ENCODE results near the gene TMEM129. TPM values are rescaled to one million over a fixed set of nuclear protein-coding genes. Genes with fewer than 3 reads are reported as not detected.
A peak's percentile ranks its signal among the peaks of the same experiment; 100 is the strongest.

Gene TMEM129
- polyA plus RNA-seq, 1 donor from 2014 or later = 46.1 TPM

GRCh38 chr4:1752284-1753041, 31.3 kb upstream of the TMEM129 start:
- Mint-ChIP-seq H3K27ac (no peak overlapping the region), H3K4me3 (peak overlapping the region in 1 of 4 donors; percentile 54), H3K27me3 (peaks cover 2% of the 10 kb centered on the region), H3K4me1 (no peaks in the 10 kb centered on the region), H3K36me3 (no peaks in the 10 kb centered on the region), H3K9me3 (no peaks in the 10 kb centered on the region)

- no peak overlapping the region for H3K27ac Mint-ChIP-seq
Measured at GRCh38 chr4:1751919-1752283, 30.8 kb upstream of the TMEM129 start.

DNA sequence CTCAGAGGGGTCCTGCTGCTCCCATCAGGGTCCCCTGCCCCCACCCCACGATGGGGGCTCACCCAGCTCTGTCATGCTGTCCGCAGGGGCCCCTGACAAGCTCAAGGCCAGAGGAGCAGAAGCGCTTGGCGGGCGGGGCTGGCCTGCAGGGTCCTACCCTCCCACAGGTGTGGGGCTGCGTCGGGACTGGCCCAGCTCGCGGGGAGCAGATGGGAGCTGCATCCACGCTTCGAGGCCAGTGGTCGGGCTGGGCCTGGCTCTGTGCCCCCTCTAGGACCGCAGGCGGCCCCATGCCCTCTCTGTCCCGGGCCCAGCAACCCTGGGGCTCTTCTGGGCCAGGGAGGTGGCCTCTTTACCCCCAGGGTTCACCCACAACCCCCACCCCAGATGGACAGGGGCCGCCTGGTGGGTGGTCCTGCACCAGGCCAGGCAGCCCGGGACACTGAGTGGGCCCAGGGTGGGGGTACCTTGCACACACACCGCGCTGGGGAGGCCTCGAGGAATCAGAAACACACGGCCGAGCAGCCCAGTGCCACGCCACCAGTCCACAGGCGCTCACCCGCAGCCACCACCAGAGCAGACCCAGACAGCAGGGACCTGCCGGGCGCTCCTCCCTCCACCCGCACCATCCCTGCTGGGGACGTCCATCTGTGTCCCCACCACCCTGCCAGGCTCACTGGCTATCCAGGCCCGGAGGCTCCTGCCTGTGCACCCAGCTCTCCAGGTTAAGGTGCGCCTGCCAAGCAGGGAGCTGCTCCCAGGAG, 30.2 kb upstream of the TMEM129 start:
- H3K36me3 Mint-ChIP-seq = no peaks in the 10 kb centered on the region
- no peak overlapping the region for H3K27ac Mint-ChIP-seq
- no peaks in the 10 kb centered on the region for H3K9me3 Mint-ChIP-seq
- H3K4me1 Mint-ChIP-seq = no peaks in the 10 kb centered on the region
- no peak overlapping the region for H3K4me3 Mint-ChIP-seq
- peaks cover 2% of the 10 kb centered on the region for H3K27me3 Mint-ChIP-seq

More at GRCh38 chr4:1751919-1752283, 30.8 kb upstream of the TMEM129 start:
- no peaks in the 10 kb centered on the region for H3K4me1 Mint-ChIP-seq
- no peaks in the 10 kb centered on the region for H3K9me3 Mint-ChIP-seq
- H3K4me3 Mint-ChIP-seq = no peak overlapping the region
- H3K27me3 Mint-ChIP-seq = peaks cover 2% of the 10 kb centered on the region
- no peaks in the 10 kb centered on the region for H3K36me3 Mint-ChIP-seq

DNA sequence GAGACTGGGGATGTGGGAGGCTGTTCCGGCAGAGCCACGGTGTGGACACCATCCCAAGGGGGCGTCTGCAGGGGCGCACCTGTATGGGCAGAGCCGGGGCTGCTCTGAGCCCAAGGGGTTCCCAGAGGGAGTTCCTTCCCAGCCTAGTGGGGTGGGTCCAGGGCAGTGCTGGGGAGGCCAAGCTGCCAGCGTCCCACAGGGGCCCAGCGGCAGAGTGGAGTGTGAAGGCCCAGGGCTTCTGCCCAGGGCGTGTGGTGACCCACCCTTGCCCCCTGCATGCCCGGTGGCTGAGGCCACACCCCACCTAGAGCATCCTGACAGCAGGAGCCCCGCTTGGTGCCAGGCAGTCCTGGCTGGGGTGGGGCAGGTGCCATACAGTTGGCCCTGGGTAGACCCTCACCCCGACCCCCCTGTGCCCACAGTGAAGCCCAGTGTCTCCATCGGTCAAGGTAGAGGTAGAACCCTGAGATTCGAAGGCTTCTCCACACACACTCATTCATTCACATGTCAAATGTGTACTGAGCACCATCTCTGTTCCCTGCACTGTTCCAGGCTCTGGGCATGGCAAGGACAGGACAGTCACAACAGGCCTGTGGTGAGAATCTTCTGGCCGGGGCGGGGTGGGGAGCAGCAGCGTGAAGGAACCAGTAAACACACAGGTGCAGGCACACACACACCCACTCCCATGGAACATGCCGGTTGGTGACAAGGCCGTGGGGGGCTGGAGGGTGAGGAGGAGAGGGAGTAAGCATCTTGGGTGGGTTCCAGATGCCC, 29.4 kb upstream of the TMEM129 start:
- H3K9me3 Mint-ChIP-seq = no peaks in the 10 kb centered on the region
- H3K36me3 Mint-ChIP-seq = no peaks in the 10 kb centered on the region
- H3K4me3 Mint-ChIP-seq = no peak overlapping the region
- no peaks in the 10 kb centered on the region for H3K4me1 Mint-ChIP-seq
- H3K27me3 Mint-ChIP-seq = peaks cover 2% of the 10 kb centered on the region
- H3K27ac Mint-ChIP-seq = no peak overlapping the region

DNA sequence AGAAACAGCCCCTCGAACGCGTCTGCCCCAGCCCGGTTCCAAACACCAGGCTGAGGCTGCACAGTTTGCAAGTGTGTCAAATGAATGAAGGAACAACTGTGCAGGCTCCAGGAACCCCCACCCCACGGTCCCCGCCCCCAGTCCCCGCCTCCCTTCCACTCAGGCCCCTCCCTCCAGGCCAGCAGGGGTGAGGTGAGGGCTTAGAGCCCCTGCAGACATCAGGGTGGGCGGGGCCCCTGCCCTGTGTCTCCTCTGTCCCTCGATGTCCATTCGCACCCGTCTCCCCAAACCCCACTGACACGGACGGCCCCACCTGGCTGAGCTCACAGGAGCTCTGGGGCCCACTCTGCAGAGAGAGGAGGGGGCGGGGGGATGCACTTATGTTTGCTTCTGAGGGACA, 28.7 kb upstream of the TMEM129 start:
- Mint-ChIP-seq H3K9me3 (no peaks in the 10 kb centered on the region), H3K36me3 (peaks cover 1% of the 10 kb centered on the region), H3K4me3 (peak overlapping the region in 1 of 4 donors; percentile 39), H3K27ac (no peak overlapping the region), H3K4me1 (no peaks in the 10 kb centered on the region), H3K27me3 (peaks cover 2% of the 10 kb centered on the region)

GRCh38 chr4:1749370-1749769, 28.2 kb upstream of the TMEM129 start:
- H3K27ac Mint-ChIP-seq = no peak overlapping the region
- no peaks in the 10 kb centered on the region for H3K4me1 Mint-ChIP-seq
- H3K36me3 Mint-ChIP-seq = peaks cover 1% of the 10 kb centered on the region
- peaks cover 2% of the 10 kb centered on the region for H3K27me3 Mint-ChIP-seq
- H3K4me3 Mint-ChIP-seq = no peak overlapping the region
- no peaks in the 10 kb centered on the region for H3K9me3 Mint-ChIP-seq

DNA sequence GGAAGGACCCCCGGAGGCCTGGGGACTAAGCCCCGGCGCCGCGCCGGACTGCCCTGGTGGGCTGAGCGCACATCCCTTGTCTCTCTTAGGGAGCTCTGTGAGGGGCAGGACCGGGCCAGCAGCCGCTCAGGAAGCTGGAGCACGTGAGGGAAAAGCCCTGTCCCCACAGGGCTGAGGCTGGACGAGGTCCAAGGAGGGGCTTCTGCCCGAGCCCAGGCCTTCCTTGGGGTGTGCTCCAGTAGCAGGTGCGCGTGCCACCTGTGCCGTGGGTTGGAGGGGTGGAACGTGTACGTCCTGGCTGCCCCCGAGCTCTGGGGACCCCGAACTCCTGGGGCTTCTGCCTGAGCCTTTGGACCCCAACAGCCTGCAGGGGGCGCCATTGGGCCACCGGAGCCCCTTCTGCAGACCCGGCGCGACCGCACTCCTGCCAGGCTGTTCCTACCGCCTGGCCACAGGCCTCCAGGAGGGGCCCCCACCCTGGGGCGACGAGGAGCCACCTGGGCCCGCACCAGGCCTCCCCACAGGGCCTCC, 27.4 kb upstream of the TMEM129 start:
- Mint-ChIP-seq H3K4me3 (no peak overlapping the region), H3K9me3 (no peaks in the 10 kb centered on the region)

GRCh38 chr4:1747603-1747967, 26.5 kb upstream of the TMEM129 start:
- H3K4me1 Mint-ChIP-seq = no peaks in the 10 kb centered on the region
- H3K9me3 Mint-ChIP-seq = no peaks in the 10 kb centered on the region
- peaks cover 2% of the 10 kb centered on the region for H3K27me3 Mint-ChIP-seq
- H3K4me3 Mint-ChIP-seq = no peak overlapping the region
- no peak overlapping the region for H3K27ac Mint-ChIP-seq
- H3K36me3 Mint-ChIP-seq = peaks cover 1% of the 10 kb centered on the region

More for the DNA sequence above, 27.4 kb upstream of the TMEM129 start:
- H3K36me3 Mint-ChIP-seq = peaks cover 1% of the 10 kb centered on the region
- no peak overlapping the region for H3K27ac Mint-ChIP-seq
- H3K4me1 Mint-ChIP-seq = no peaks in the 10 kb centered on the region
- peaks cover 2% of the 10 kb centered on the region for H3K27me3 Mint-ChIP-seq

DNA sequence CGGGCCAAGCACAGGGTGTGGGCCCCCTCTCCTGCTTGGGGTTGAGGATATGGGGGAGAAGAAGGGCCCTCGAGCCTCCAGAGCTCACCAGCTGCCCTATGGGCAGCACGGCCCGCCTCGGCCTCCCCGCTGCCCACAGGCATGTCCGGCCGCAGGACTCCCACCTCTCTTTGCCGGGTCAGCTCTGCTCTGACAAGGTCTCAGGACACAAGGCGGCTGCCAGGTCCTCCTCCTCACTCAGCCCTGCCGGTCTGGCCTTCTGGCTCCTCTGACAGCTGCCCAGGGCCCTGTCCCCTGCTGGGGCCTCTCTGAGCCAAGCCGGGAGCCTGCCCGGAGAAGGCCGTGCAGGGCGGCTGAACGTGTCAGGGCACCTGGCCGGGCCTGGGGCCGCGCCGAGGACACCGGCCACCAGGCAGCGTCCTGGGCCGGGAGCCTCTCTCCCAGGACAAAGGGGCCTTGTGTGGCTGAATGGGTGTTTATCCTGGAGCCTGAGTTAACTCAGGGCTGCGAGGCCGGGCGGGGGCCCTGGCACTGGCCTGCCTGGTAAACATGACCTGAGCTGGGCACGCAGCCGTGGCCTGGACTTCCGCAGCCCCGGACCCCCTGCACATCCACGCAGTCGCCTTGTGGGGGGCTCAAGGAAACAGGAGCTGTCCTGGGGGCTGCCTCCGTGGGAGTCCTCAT, 25.9 kb upstream of the TMEM129 start:
- Mint-ChIP-seq H3K4me3 (no peak overlapping the region), H3K4me1 (no peaks in the 10 kb centered on the region), H3K36me3 (peaks cover 1% of the 10 kb centered on the region), H3K9me3 (no peaks in the 10 kb centered on the region), H3K27me3 (peaks cover 2% of the 10 kb centered on the region), H3K27ac (no peak overlapping the region)

GRCh38 chr4:1746265-1746691, 25.2 kb upstream of the TMEM129 start:
- H3K9me3 Mint-ChIP-seq = no peaks in the 10 kb centered on the region
- H3K27ac Mint-ChIP-seq = no peak overlapping the region
- H3K4me3 Mint-ChIP-seq = no peak overlapping the region
- H3K36me3 Mint-ChIP-seq = peaks cover 1% of the 10 kb centered on the region
- peaks cover 2% of the 10 kb centered on the region for H3K27me3 Mint-ChIP-seq
- no peaks in the 10 kb centered on the region for H3K4me1 Mint-ChIP-seq

DNA sequence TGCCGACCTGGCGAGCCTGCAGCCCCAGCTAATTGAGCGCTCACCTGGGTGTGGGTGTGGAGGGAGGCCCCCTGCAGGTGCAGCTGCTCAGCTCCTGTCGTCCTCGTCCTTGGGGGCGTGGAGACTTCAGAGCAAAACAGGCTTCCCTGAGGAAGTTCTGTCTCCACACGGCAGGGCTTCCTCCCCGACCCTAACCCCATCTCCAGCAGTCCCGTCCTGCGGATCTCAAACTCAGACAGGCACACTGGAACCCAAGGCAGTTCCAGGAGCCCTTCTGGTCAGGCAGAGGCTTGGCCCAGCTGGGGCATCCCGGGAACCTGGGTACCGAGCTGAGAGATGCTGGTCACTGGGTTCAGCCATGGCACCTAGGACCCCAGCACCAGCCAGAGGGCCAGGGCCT, 24.6 kb upstream of the TMEM129 start:
- Mint-ChIP-seq H3K4me1 (no peaks in the 10 kb centered on the region), H3K9me3 (no peaks in the 10 kb centered on the region), H3K36me3 (peaks cover 4% of the 10 kb centered on the region), H3K27ac (no peak overlapping the region), H3K4me3 (no peak overlapping the region), H3K27me3 (no peaks in the 10 kb centered on the region)

GRCh38 chr4:1745165-1745564, 24.0 kb upstream of the TMEM129 start:
- no peaks in the 10 kb centered on the region for H3K27me3 Mint-ChIP-seq
- H3K4me1 Mint-ChIP-seq = no peaks in the 10 kb centered on the region
- no peak overlapping the region for H3K4me3 Mint-ChIP-seq
- peak overlapping the region in 1 of 3 donors; percentile 50 for H3K27ac Mint-ChIP-seq
- H3K9me3 Mint-ChIP-seq = no peaks in the 10 kb centered on the region
- peaks cover 4% of the 10 kb centered on the region for H3K36me3 Mint-ChIP-seq

DNA sequence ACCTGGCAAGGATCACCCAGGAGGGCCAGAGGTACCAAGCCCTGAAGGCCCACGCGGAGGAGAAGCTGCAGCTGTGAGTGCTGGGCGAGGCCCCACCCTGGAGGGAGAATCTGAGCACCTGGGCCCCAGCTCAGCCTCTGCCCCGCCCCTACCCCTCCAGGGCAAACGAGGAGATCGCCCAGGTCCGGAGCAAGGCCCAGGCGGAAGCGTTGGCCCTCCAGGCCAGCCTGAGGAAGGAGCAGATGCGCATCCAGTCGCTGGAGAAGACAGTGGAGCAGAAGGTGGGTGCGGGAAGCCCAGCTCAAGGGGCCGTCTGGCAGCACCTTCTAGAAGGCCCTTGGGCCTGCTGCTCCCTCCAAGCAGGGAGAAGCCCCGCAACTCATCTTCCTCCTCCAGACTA, 23.4 kb upstream of the TMEM129 start:
- H3K4me1 Mint-ChIP-seq = no peaks in the 10 kb centered on the region

GRCh38 chr4:1743975-1744374, 22.9 kb upstream of the TMEM129 start:
- no peaks in the 10 kb centered on the region for H3K9me3 Mint-ChIP-seq
- H3K4me1 Mint-ChIP-seq = no peaks in the 10 kb centered on the region
- peaks cover 5% of the 10 kb centered on the region for H3K36me3 Mint-ChIP-seq
- H3K27me3 Mint-ChIP-seq = no peaks in the 10 kb centered on the region
- H3K27ac Mint-ChIP-seq = no peak overlapping the region
- no peak overlapping the region for H3K4me3 Mint-ChIP-seq

More for the DNA sequence above, 23.4 kb upstream of the TMEM129 start:
- Mint-ChIP-seq H3K27ac (peak overlapping the region in 1 of 3 donors; percentile 50), H3K9me3 (no peaks in the 10 kb centered on the region), H3K36me3 (peaks cover 4% of the 10 kb centered on the region), H3K27me3 (no peaks in the 10 kb centered on the region), H3K4me3 (no peak overlapping the region)

Data from IgD-negative memory B cell (primary cell).